Caco-2 (cell line): Measurements from ENCODE around the gene LRG1. TPM values are rescaled to one million over a fixed set of nuclear protein-coding genes. Genes with fewer than 3 reads are reported as not detected.

Source experiments
- BruUV-seq: library from RNA; stranded (reverse); fragments of 400-500 nt; replicated peaks from 2 replicates; lab custom pipeline; 2021; lab: Mats Ljungman, UMichigan
- CTCF ChIA-PET: fragments of 300-600 bp; sonication (Branson Sonifier 250); formaldehyde crosslinking; loops from one replicate; lab custom pipeline; 2022; ENCODE audit warnings: antibody characterized with exemption; lab: Charles Lee
- POLR2A ChIA-PET: fragments of 300-600 bp; sonication (Branson Sonifier 250); formaldehyde crosslinking; loops from one replicate; lab custom pipeline; 2022; ENCODE audit warnings: antibody characterized with exemption; lab: Charles Lee
- DNase-seq, 2 experiments: peaks; one replicate each; pipeline versions ENCODE4 v3.0.0 to v3.0.0-alpha.2; 2020 to 2022
- H3K27me3 ChIP-seq: replicated peaks from 2 replicates; pipeline ENCODE4 v1.6.0; 2011; ENCODE audit warnings: low read length; ENCODE audit not compliant: control insufficient read depth, insufficient read depth
- H3K36me3 ChIP-seq: 2 replicates; pipeline ENCODE4 v1.5.1; 2011; ENCODE audit warnings: low read length; ENCODE audit not compliant: control insufficient read depth, insufficient read depth
- H3K4me1 ChIP-seq: fragments of 250-450 bp; sonication (Bioruptor Pico); 2 replicates; pipeline ENCODE4 v1.5.1; 2020; ENCODE audit warnings: mild to moderate bottlenecking
- H3K4me3 ChIP-seq: 2 replicates; pipeline ENCODE4 v1.5.1; 2011; ENCODE audit warnings: low read depth, mild to moderate bottlenecking, control low read depth, low read length
- H3K9me3 ChIP-seq: fragments of 250-450 bp; sonication (Bioruptor Pico); 2 replicates; pipeline ENCODE4 v1.5.1; 2020; ENCODE audit warnings: mild to moderate bottlenecking, moderate library complexity
- H3K27ac Mint-ChIP-seq: one replicate; pipeline ENCODE4 v1.8.0; 2022; ENCODE audit warnings: mixed read lengths; ENCODE audit not compliant: unreplicated experiment
- H3K27me3 Mint-ChIP-seq: one replicate; pipeline ENCODE4 v1.8.0; 2022; ENCODE audit warnings: mixed read lengths; ENCODE audit not compliant: insufficient read depth, unreplicated experiment
- H3K36me3 Mint-ChIP-seq: one replicate; pipeline ENCODE4 v1.8.0; 2022; ENCODE audit warnings: mild to moderate bottlenecking, mixed read lengths; ENCODE audit not compliant: insufficient read depth, unreplicated experiment
- H3K4me1 Mint-ChIP-seq: one replicate; pipeline ENCODE4 v1.8.0; 2022; ENCODE audit warnings: low read depth, mixed read lengths; ENCODE audit not compliant: unreplicated experiment
- H3K4me3 Mint-ChIP-seq: one replicate; pipeline ENCODE4 v1.8.0; 2022; ENCODE audit warnings: mild to moderate bottlenecking, moderate library complexity, mixed read lengths; ENCODE audit not compliant: unreplicated experiment
- H3K9me3 Mint-ChIP-seq: one replicate; pipeline ENCODE4 v1.8.0; 2022; ENCODE audit warnings: mixed read lengths; ENCODE audit not compliant: unreplicated experiment
- CTCF ChIP-seq, 2 experiments: fragments of 200-600 bp in 1 of 2; IDR thresholded peaks; 1 replicate in 1 of 2; 2 replicates in 1 of 2; pipeline versions ENCODE4 v1.5.1 to v1.8.0; 2011 to 2022; ENCODE audit warnings: antibody characterized with exemption in 1 of 2, control low read depth in 1 of 2, inconsistent platforms in 1 of 2, low read depth in 1 of 2, low read length in 1 of 2, mild to moderate bottlenecking in 1 of 2, moderate library complexity in 1 of 2; ENCODE audit not compliant: insufficient read depth in 1 of 2, severe bottlenecking in 1 of 2, unreplicated experiment in 1 of 2
- intact Hi-C: fragments of 100-400 bp; cut with micrococcal nuclease; formaldehyde crosslinking; loops from one replicate; pipeline ENCODE4 v1.10.0; 2022; ENCODE audit not compliant: unreplicated experiment
- total RNA-seq: library from RNA; stranded (reverse); gene quantifications from 2 replicates; pipeline ENCODE4 v1.2.3, GENCODE V29; 2022

LRG1 gene
- total RNA-seq, 1 experiment from 2014 or later: 0.61 TPM

GRCh38 chr19:4559569-4559968, 19.7 kb upstream of the LRG1 start, which contains the start of gene SEMA6B:
TSS of gene SEMA6B (minus strand) at chr19:4559684. CDS start at chr19:4558457, 1,227 bp downstream.
- H3K27ac Mint-ChIP-seq: no peak within 1 kb of the TSS
- H3K36me3 ChIP-seq: no peaks in the 10 kb centered on the region
- H3K36me3 Mint-ChIP-seq: peaks cover 5% of the 10 kb centered on the region
- no peaks in the 10 kb centered on the region for H3K27me3 ChIP-seq
- H3K4me1 ChIP-seq: peaks cover 11% of the 10 kb centered on the region; the same call in 1 of the 2 replicates
- H3K4me1 Mint-ChIP-seq: peaks cover 7% of the 10 kb centered on the region
- no peak for DNase-seq
- POLR2A ChIA-PET: no interaction called here
- TF ChIP-seq CTCF (IDR thresholded peaks at IDR 0.05; ENCODE audit: insufficient read depth in 1 of 2, low read depth in 1 of 2, low read length in 1 of 2, severe bottlenecking in 1 of 2, unreplicated experiment in 1 of 2): no peak
- no peaks in the 10 kb centered on the region for H3K9me3 ChIP-seq
- no peaks in the 10 kb centered on the region for H3K27me3 Mint-ChIP-seq
- intact Hi-C loops: no loop called here
- CTCF ChIA-PET: no interaction called here
- no TSS peak for BruUV-seq
- H3K4me3 Mint-ChIP-seq: no peak within 1 kb of the TSS
- H3K9me3 Mint-ChIP-seq: no peaks in the 10 kb centered on the region
- no peak within 1 kb of the TSS for H3K4me3 ChIP-seq

GRCh38 chr19:4557971-4558941, 18.4 kb upstream of the LRG1 start:
- Histone ChIP-seq H3K36me3 (no peaks in the 10 kb centered on the region), H3K27me3 (no peaks in the 10 kb centered on the region), H3K4me1 (peaks cover 11% of the 10 kb centered on the region; the same call in 1 of the 2 replicates), H3K9me3 (no peaks in the 10 kb centered on the region), H3K4me3 (no peak overlapping the region)
- H3K27me3 Mint-ChIP-seq: peaks cover 4% of the 10 kb centered on the region
- H3K9me3 Mint-ChIP-seq: peaks cover 3% of the 10 kb centered on the region
- no peak overlapping the region for H3K27ac Mint-ChIP-seq
- POLR2A ChIA-PET: no interaction called here
- CTCF ChIA-PET: no interaction called here
- DNase-seq: peak; percentile 56 to 70
- intact Hi-C loops: loop anchor here (2.0 kb wide), 1 partner anchor 79 kb away; no protein-coding TSS in a partner anchor
- H3K36me3 Mint-ChIP-seq: peaks cover 5% of the 10 kb centered on the region
- peak; percentile 92 to 96 for TF ChIP-seq CTCF (IDR thresholded peaks at IDR 0.05; ENCODE audit: insufficient read depth in 1 of 2, low read depth in 1 of 2, low read length in 1 of 2, severe bottlenecking in 1 of 2, unreplicated experiment in 1 of 2)
- H3K4me3 Mint-ChIP-seq: peak overlapping the region; percentile 62
- H3K4me1 Mint-ChIP-seq: peaks cover 7% of the 10 kb centered on the region
- BruUV-seq: no TSS peak

- TF ChIP-seq CTCF (IDR thresholded peaks at IDR 0.05; ENCODE audit: insufficient read depth in 1 of 2, low read depth in 1 of 2, low read length in 1 of 2, severe bottlenecking in 1 of 2, unreplicated experiment in 1 of 2): peak; percentile 30 to 67
- Mint-ChIP-seq H3K36me3 (peaks cover 5% of the 10 kb centered on the region), H3K4me3 (peak overlapping the region; percentile 62), H3K9me3 (peaks cover 11% of the 10 kb centered on the region), H3K27ac (peak overlapping the region; percentile 33), H3K4me1 (peaks cover 7% of the 10 kb centered on the region), H3K27me3 (peaks cover 4% of the 10 kb centered on the region)
- Histone ChIP-seq H3K9me3 (no peaks in the 10 kb centered on the region), H3K4me1 (peaks cover 11% of the 10 kb centered on the region; the same call in 1 of the 2 replicates), H3K27me3 (no peaks in the 10 kb centered on the region), H3K4me3 (no peak overlapping the region), H3K36me3 (no peaks in the 10 kb centered on the region)
- DNase-seq: peak; percentile 61 to 72
- intact Hi-C loops: loop anchor here (2.0 kb wide), 1 partner anchor 79 kb away; no protein-coding TSS in a partner anchor
- no TSS peak for BruUV-seq
- ChIA-PET CTCF (no interaction called here), POLR2A (no interaction called here)
Observed at GRCh38 chr19:4557144-4557970, 17.5 kb upstream of the LRG1 start.
